Suppressor macrophage treated with lipopolysaccharide for 4 hours (primary cell): ENCODE results near the gene DNAJB12.
"Not testable (repeated sequence)": the region's sequence is repeated elsewhere in the genome, so short reads cannot be mapped to it uniquely, and the experiment has no call there.

Experiments used
- DNase-seq: peaks from one replicate; pipeline ENCODE4 v3.0.0-alpha.2; 2020

The DNAJB12 gene

DNA sequence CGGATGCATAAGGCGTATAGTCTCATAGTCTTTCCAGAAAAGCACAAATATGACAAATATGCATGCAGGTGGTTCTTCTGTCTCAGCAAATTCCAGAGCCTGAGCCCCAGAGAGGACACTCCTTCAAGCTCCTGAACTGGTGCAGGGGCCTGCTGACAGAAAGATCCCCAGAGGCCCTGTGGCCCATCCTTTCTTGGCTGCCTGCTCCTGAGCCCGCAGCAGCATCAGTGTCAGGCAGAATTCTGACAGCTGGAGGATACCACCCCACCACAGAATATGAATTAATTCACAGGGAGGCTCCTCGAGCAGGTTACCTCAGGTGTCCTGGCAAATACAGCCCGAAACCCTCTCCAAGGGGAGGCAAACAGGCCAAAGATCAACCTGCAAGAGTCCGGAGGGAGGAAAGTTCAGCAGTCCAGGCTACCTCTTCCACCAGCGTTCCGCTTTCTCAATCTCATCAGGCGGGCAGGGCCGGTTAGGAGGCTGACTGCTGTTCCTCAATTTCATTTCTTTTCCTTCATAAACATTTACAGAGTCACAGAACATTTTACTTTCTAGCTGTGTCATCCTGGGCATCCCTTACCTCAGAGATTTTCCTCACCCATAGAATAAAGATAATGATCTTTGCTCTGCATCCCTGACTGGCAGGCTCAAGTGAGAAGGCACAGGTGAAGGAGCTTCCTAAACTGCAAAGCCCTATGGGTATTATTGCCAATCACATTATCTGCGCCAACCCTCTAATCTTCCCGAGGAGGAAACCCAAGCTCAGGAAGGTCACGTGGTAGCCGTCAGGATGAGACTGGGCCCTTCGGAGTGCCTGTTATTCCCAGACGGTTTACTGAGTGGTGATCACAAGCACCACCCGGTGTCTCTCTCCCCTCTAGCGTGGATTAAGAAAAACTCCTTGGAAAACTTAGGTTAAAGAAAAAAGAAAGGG is 1.4 kb downstream of the DNAJB12 start:
- DNase-seq = no peak

DNA sequence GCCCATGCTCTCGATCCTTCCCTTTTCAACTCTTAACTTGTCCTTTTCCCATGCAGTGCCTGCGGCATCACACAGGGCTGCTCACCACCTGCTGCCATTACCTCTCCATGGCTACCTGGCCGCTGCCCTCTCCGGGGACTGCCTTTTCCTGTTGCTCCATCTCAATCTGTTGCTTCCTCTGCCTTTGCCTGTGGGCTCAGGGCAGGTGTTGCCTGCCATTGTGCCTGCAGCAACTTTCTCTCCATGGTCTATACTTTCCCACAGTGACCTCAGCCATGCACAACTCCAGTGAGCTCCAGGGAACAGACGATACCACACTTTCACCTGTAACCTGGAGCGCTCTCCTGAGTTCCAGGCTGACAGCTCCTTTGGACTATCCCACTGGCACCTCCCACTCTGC is 3.2 kb downstream of the DNAJB12 start:
- DNase-seq = no peak

DNA sequence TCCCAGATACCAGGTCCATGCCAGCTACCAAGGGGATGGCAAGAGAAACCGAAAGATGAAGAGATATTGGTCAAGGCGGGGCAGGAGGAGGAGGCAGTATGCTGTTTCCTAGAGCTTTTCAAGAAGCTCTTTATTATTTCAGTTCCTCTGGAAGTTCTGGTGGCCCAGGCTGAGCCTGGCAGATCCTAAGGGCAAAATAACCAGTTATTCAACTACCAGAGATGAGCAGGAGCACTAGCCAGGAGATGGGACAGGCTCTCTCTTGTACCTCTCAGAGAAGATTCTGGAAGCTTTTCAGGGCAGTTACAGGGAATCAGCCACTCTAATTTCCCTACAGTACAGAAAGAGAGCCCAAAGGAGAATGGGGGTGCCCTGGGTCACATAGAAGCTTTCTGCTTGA is 5.3 kb downstream of the DNAJB12 start:
- no peak for DNase-seq

DNA sequence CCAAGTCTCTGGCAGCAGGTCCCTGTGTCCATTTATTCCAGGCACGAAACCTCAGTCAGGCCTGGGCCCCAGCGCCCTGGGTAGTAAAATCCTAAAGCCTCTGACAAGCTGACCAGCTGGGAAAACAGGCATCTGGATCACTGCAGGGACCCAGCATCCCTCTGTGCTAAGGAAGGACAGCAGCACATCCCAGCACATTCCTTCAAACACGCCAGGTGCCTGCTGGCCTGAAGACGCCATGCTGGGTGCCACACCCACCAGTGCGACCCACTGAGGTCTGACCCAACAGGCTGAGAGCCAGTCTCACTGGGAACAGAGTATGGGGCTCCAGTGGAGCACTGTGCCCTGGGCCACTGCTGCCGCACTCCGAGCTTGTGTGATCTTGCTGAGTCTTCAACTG is 6.4 kb downstream of the DNAJB12 start:
- no peak for DNase-seq

DNA sequence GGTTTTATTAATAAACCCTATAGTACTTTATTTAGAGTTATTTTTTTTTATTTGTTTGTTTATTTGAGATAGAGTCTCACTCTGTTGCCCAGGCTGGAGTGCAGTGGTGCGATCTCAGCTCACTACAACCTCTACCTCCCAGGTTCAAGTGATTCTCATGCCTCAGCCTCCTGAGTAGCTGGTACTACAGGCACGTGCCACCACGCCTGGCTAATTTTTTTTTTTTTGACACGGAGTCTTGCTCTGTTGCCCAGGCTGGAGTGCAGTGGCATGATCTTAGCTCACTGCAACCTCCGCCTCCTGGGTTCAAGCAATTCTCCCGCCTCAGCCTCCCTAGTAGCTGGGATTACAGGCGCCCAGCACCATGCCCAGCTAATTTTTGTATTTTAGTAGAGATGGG is 8.6 kb downstream of the DNAJB12 start:
- DNase-seq = not testable (repeated sequence)

DNA sequence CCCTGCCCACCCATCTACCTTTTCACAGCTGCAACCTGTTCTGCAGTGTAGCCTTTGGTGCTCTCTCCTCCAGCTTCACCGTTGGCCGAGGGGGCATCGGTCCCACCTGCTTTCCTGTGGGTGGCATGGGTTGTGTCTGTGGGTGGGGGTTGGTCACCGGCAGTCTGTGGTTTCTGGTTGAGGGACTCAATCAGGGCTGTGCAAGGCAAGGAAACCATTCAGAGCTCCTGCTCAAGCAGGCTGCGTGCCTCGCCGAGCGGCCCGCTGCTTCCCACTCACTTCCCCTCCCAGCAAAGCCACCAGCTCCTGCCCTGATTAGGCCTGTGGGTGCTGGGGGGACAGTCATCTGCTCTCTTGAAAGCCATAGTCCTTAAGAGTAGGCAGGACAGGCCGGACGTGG is 9.8 kb downstream of the DNAJB12 start:
- peak; percentile 44 for DNase-seq

DNA sequence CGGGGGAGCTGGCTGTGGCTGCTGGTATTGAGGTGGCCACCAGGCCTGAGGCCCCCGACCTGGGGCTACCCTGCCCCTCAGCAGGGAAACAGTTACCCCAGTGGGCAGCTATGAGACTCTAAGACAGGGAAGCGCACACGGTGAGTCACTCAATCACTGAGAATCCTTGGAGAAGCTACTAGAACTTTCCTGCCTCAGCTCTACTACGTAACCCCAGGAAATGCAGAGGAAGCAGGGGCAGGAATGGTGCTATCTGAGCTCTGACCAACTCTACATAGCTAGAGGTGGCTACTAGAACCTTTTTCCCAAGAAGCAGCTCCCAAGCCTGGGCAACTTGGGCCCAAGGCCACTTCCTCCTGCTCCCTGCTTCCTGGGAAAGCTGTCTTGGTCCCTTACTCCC is 11.8 kb downstream of the DNAJB12 start:
- no peak for DNase-seq

DNA sequence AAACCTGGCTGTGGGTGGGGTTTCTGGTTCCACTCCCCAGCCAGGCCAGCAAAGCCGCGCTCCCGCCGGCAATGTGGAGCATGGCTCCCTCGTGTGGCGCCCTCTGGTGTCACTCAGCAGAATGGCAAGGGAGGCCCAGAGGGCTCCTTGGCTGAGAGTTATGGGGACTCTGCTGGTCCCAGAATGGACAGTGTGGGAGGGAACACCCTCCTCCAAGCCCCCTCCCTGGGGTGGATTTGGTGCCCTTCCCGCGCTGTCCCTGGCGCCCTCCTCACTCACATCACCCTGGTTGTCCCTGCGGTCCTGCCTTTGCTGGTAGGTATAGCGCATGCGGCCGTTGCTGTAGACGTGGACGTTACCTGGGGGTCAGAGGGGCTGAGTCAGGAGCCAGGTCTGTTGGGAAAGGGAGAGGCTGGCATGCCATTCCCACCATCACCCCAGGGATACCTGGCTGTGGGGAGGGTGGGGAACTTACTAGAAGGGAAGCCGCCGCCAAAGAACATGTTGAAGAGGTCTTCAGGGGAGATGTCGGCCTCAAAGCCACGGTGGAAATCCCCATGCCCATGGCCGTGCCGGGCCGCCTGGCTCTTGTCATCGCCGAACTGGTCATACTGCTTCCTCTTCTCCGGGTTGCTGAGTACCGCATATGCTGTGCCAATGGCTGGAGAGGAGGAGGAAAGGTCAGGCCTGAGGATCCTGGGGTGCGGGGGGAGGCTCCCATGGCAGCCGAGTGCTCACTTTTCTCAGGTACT is 14.0 kb downstream of the DNAJB12 start:
- DNase-seq = peak; percentile 78

DNA sequence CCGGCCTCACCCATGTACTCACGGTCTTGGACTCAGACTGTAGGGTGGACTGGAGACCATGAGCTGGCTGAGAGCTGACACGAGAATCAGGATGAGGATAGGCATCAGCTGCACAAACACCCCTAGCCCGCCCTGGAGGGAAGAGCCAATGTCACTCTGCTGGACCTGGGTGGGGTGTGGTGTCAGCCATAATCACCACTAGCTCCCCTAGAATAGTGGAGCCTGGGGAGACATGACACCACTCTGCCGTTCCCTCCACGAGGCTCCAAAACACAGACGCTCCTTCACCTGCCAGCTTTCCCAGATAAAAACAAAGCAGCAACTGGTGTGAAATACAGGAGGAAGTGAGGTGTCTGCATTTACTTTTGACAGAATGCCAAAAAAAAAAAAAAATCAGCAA is 16.5 kb downstream of the DNAJB12 start:
- no peak for DNase-seq

DNA sequence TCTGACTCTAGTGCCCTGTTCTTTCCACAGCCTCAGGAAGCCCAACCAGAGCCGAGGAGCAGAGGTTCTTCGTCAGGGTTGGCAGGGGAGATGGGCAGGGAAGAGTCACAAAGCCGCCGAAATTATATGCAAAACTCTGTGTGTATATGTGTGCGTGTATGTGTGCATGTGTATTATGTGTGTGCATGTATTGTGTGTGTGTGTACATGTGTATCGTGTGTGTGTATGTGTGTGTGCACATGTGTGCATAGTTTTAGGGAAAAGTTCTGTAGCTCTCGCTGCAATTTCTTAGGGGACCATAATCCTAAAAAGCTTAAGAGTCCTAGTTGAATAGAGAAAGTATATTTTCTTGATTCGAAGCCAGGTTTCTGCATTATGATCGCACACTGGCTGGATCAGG is 17.0 kb downstream of the DNAJB12 start:
- no peak for DNase-seq

DNA sequence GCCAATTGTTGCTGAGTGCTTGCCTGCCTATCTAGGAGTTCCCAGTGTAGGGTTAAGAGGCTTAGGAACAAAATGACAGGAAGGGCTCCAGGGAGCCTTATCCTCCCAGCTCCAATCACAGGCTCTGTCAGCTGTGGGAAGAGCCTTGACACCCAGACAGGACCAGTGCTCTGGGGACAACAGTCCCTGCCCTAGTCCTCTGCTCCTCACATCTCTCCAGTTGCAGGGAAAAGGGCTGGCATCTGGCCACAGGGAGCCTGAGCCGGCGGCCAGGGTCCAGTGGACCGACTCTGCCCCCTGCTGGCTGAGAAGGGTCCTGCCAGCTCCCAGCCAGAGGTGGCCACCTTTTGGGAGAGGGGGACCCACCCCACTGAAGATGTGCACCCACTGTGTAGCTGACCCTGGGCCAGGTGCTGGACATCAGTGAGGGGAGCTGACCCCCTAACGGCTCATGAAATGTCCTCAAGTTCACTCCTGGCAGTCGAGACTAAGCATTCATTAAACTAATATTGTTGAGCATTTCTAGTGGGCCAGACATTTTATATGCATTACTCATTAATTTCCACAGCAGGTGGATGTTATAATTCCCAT is 17.6 kb downstream of the DNAJB12 start:
- DNase-seq = peak; percentile 75

DNA sequence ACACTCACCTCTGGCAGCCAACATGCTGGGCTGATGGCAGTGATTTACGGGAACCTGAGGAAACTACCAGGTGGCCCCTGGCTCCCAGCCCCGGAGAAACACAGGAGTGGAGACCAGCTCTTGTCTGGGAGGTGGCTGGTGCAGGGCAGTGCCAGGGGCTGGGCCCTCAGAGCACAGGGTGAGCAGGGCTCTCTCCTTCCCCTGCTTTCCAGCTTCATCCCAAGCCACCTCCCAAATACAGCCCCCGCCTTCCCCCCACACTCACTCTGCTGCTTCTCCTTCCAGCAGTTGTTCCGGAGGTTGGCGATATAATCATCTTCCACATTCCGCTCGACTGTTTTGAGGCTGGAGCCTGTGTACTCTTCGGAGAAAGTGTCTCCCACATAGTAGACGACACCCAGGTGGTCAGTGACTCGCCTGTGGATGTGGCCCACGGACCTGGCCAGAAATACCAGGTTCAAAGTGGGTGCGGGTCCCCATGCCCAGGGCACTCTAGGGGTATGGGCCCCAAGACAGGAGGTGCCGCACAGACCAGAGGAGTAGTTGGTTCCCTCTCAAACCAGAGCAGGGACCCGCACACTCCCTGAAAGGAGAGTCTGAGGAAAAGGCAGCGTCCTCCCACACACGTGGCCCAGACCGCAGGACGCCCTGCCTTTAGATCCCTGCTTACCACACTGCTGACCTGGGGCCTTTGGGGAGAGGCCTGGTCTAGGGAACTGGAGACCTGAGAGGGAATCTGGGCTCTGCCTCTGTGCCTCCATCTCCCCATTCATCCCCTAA is 18.3 kb downstream of the DNAJB12 start:
- DNase-seq = no peak

DNA sequence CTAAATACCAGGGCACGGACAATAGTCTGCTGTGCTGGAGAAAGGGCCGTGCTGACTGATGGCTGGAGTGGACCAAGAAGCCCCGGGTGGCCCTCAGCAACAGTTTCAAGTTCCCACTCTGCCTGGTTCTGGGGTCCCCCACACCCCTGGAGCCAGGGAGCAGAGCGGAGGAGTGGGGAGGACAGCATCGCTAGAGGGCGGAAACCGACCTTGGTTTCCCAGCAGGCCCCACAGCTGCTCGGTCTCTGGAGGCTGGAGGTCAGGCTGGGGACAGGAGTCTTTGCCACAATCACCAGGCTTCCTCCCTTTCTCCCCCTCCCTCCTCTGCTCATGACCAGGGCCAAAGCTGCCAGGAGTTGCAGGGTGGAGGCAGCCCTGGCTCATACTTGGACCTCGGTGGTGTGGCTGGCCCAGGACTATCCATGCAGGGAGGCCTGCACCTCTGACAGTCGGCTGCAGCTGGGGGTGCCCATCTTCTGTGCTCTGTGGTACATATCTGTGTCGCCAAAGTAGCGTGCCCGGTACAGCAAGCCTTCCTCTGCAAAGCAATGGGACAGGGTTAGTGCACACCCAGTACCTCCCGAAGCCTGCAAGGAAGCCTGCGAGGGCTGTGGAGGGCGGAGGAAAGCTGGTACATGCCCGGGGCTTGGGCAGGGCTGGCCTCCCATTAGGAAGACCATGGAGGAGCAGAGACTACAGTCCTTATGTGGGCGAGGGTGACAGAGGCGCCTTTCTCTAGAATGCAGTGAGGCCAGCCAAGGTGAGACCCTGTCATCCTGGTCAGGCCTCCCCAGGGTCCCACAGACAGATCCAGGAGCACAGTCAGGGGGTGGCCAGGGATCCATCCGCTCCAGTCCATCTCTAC is 19.1 kb downstream of the DNAJB12 start:
- no peak for DNase-seq

DNA sequence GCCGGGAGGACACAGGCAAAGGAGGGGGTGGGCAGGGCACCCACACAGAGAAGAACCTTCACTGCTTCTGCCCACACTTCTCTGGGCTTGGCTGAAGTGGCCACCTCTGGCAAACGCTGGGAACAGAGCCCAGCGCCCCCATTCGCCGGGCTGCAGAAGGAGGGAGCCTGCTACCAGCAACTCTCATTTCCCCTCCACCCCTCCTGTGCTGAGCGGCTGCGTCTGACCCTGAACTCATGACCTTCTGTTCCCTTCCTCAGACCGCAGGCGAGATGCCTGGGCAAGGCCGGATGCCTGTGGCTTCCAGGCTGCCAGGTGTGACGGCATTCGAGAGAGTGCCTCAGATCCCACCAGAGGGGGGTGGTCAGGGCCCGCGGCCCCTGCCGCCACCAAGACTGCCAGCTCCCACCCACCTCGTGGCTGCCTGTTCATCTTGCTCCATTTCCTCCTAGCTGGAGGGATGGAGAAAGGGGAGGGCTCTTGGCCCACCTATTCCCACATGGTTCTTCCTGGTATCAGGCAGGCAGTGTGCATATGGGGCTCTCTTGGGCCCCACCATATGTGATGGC is 19.8 kb downstream of the DNAJB12 start:
- DNase-seq = peak; percentile 66

DNA sequence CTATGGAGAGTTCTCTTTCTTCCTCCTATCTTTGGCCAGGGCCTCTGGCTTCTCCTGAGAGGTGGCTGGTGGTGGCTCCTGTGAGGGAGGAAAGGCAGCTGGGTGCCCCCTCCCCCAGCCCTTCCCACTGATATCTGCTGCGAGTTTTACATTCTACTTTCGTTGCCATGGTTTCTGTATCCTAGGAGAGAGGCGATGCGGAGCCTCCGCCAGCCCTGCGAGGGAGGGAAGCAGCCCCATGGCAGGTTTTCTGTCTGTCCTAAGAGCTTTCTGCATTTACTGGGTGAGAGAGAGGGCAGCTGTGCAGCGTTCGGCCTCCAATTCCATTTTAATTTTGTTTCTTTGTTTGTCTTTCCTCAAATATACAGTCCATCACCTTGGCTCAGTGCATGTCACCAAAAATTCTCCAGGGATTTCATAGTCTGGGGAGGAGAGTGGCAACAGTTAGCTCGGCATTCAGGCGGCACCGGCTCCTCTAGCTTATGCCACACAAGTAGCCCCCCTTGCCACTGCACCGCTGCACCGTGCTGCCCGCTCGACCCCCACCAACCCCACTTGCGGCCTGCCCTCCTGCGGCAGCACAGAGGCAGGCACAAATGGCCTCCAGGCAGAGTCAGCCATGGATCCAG is 20.4 kb downstream of the DNAJB12 start:
- DNase-seq = no peak

DNA sequence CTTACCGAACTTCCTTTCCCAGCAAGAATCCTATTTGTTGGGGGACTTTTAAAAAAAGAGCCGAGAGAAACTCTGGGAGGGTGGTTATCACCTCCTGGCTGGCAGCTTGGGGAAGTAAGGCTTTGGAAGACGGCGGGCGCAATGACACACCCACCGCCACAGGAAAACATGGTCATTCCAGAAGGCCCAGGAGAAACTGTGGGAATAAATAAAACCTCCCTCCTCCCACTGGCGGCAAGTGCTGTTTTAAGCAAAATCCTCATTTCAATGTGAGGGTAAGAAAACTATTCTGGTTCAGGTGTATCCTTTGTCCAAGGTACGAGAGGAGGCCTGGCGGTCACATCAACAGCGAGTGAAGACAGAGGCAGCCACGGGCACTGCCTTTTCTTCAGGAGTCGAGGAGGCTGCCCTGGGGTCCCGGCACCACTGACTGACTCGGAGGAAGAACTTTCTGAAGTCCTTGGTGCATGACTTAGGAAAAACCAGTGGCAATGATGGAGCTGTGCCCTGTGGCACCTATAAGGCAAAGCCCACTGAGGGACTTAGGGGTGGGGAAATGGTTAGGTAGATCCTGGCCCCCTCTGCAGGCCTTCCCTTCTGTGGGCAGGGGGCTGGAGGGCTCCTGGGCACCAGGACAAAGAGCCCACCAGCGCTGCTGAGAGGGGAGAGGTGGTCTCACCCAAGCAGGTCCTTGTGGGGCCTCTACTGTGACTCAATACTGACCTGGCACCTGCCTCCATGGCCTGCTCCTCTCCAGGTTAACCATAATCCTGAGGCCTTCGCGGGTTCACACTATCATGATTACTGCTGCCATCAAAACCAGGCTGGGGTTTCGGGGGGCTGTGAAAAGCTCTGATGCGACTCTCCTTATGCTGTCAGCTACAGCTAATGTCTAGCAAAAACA is 21.4 kb downstream of the DNAJB12 start:
- no peak for DNase-seq

DNA sequence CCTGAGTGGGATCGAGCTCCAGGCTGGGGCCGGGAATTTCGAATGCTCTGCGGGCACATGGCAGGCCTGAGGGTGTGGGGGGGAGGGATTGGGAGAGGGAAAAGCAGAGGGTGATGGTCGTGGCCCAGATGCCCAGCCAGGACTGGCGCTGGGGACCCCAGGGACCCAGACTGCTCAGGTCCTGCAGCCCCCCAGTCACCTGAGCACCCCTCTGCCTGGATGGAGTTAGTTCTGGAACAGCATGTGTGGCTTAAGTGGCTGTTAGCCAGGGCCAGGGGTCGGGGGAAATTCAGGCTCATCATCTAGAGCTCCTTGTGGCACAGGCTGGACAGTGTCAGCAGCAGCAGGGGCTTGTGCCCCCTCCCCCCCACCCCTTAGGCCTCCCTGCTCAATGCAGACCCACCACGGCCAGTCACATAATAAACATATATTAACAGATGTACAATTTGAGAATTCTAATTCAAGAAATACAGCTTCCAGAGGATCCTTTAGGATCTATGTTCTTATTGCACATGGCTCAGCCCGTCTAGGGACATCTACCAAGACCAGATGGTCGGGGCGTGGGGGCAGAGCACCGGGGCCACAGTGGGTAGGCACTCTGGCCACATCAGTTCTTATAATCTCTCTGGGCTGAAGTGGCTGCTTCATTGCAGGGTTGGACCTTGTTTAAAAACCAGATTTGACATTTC is 22.2 kb downstream of the DNAJB12 start:
- DNase-seq = no peak

DNA sequence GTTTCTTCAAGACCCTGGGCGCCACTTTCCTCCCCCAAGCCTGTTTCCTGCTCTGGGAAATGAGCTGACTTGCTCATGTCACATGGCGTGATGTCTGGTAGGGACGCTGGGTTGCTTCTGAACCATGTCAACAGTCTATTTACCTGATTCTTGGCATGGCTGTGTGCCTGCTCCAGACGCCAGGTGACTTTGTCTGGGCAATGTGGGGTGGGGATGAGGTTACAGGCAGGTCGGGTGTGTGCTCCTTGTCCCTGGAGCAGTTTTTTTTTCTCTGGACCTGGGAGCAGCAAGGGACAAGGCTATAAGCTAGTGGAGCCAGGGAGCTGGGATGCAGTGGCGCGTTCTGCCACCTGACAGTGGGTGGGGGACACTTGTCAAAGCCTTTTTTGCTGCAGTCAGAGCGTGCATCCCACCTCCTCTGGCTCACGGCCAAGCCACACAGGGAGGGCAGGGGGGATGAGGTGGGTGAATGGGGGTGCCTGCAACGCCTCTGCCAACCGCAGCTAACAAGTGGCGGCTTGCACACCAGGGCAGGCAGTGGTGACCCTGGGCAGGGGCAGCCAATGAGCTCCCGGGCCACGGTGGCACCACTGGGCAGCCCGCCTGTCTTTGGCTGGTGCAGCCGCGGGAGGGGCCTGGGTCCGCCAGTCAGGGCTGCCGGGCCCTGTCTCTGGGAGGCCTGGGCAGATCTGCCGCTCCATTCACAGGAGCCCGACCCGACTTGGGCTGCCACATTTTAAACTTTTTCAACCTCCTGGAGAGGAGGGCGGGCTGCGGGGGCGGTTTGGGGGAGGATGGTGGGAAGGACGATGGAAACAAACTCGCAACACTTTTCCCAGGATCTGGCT is 22.9 kb downstream of the DNAJB12 start:
- peak; percentile 66 for DNase-seq
